A673 (cell line): ENCODE results near the gene VSIR.

Experiments
- CTCF ChIP-seq: fragments of 300-800, 200-600 bp; sonication (generic); conservative IDR thresholded peaks from 2 replicates; pipeline ENCODE4 v1.5.1; 2017; ENCODE audit warnings: low read depth, mild to moderate bottlenecking, antibody characterized with exemption, low read length, moderate library complexity, mixed read lengths
- EZH2 ChIP-seq: fragments of 200-600 bp; sonication (generic); IDR thresholded peaks from 2 replicates; pipeline ENCODE4 v1.6.1; 2017; ENCODE audit warnings: borderline replicate concordance, low read depth, mild to moderate bottlenecking, mixed read lengths, antibody characterized with exemption, low read length; ENCODE audit not compliant: poor library complexity, severe bottlenecking

GRCh38 chr10:71726580-71727104 lies 46.7 kb downstream of the VSIR start:
- TF ChIP-seq CTCF (no peak), EZH2 (no peak)
